Fibroblast of skin of left quadriceps (primary cell): ENCODE results near the gene NF2.

Experiments used
- DNase-seq, 2 experiments: peaks; one replicate each; pipeline ENCODE4 v3.0.0-alpha.2; 2013; ENCODE audit warnings: low read depth in 2 of 2

The NF2 gene

DNA sequence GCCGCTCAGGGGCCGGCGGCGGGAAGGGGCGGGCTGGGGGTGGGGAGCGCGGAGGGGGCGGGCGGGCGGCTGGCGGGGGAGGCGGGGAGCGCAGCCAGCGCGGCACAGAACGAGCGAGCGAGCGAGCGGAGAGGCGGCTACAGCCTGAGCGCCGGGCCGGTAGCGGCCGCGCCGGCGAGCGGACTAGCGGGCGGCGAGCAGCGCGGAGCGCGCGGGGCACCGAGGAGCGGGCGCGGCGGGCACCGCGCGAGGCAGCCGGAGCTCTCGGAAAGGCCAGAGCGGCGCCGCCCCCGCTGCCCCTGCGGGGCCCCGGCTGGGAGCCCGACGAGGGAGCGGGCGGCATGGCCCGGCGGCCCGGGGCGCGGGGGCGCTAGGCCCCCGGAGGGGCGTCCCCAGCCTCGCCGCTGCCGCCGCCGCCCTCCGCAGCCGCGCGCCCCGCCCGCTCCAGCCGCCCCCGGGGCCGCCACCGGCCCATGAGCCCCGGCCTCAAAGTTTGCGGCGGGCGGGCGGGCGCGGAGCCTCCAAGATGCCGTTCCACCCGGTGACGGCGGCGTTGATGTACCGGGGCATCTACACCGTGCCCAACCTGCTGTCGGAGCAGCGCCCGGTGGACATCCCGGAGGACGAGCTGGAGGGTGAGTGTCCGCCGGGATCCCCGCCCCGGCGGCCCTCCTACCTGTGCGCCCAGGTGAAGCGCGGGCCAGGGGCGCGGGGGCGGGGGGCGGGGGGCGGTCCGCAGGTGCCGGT lies 116.6 kb downstream of the NF2 start, which contains the start of gene CABP7:
CABP7 (plus strand) TSS at position 105 of the 747 bp plus-strand sequence; CDS start at position 527, 422 bp downstream.
- no peak for DNase-seq

DNA sequence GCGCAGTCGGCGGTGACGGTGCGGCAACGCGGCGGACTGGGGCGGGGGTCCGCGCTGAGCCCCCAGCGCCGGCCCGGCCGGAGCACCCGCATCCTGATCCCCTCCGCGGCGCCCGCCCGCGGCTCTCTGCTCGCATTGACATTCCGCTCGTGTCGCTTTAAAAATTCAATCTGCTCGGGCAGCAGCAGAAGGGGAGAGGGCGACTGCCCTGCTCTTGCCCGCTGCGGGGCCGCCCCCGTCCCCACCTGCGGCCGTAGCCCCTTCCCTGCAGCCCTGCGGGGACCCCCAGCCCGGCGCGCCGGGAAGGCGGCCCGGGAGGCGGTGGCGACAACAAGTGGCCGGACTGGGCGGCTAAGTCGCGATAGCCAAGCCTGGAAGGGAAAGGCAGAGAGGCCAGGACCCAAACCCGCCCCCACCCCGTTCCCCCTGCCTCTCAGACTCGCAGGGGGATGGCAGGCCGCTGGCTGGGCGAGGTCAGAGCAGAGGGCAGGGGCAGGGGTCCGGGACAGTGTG lies 117.4 kb downstream of the NF2 start:
- no peak for DNase-seq

DNA sequence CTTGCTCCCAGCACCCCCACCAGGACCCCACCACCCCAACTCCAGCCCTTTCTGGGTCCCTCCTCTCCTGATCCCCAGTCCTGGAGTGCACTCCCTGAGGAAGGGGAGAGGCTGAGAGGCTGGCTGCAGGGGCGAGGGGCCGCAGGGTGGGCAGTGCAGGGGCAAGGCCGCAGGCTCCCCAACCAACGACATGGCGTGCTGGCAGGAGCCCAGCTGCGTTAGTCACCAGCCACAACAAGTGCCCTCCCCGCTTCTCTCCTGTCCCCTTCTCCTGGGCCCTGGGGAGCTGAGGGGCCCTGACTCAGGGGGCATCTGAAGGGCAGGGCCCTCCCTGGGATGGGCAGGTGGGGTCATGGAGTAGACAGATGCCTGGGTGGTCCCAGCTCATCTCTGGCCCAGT lies 118.7 kb downstream of the NF2 start:
- no peak for DNase-seq

DNA sequence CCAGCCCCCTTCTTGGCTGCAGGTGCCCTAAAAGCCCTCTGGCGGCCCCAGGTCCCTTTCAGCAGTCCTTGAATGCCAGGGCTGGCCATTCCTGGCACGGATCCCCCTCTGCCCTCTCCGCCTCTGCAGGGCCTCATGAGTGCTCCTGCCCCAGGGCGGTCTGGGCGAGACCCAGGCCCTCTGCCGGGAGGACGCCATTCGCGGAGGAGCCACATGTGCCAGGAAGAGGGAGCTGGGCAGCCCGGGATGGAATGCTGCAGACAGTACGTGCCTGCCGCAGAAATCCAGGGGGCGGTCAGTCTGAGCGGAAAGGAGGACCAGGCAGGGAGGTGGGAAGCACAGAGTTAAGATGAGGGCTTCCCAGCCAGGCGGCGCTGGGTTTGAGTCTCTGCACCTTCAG lies 119.2 kb downstream of the NF2 start:
- DNase-seq = no peak

DNA sequence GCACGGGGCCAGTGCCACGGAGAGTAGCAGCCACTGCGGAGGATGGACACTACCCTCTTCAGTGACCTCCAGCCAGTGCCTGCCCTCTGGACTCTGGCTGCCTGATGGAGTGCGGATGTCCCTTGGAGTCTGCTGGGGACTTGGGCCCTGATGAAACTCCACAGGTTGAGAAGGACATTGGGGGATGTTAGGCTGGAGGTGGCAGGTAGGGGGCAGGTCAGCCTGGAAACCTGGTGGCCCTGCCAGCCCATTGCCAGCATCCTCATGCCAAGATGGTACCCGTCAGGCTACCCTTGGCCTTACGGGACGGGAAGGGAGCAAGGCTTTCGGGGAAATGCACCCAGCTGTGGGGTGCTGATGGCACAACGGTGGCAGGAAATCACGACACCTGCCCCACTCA lies 120.3 kb downstream of the NF2 start:
- no peak for DNase-seq

DNA sequence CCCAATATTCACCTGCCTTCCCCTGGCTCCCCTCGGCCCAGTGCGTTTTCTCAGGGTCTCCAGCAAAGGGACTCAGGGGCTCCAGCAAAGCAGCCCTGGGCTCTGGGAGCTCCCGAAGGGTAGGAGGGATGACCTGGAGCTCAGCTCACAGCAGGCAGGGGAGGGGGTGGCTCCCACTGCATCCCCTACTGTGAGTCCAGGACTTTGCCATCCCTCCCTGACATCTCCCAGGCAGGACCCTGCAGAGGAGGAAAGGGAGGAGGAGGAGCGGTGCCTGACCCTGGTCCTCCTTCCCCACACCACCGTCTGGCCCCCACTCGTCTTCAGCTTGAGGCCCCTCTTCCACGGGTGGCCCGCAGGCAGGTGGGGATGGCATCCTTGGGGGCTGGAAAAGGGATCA lies 121.4 kb downstream of the NF2 start:
- no peak for DNase-seq

DNA sequence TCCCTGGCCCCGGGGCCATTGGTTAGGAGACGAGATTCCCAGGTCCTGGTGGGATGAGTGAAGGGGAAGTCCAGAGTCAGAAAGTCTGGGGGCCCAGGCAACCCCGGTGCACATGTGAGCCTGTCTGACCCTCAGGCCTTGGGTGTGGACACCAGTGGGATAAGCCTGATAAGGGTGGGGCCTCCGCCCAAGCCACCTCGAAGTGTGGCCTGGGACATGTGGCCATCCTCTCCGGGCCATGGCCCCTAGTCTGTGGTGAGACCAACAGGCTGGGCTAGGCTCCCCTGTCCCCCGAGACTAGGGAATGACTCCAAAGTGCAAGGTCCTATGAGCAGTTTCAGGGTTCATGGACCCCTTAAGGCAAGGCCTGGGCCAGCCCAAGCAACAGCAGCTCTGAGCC lies 122.7 kb downstream of the NF2 start:
- DNase-seq = no peak

DNA sequence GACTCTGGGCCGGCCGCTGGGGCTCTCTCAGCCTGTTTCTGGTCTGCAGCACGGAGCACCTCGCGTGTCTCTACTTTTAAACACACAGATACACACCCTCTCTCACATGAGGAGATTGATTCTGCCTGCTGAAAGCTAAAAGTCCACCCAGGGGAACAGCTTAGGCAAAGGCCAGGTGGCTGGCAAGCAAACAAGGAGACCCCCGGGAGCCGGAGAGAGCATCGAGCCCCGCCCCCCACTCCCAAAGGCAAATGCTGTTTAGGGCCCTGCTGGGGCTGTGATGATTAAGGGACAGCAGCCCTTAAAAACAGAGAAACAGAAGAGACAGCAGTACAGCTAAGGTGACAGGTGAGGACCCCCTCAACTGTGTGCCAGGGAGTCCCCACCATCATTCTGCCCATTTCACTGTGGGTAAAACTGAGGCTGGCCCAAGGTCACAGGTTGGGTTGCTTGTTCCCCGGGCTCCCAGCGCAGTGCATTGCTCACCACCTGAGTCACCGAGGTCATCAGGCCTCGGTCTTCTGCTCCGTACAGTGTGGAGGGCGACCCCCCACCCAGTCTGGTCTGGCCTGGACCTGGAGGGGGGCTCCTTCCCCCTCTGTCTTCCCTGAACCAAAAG lies 123.2 kb downstream of the NF2 start:
- no peak for DNase-seq

DNA sequence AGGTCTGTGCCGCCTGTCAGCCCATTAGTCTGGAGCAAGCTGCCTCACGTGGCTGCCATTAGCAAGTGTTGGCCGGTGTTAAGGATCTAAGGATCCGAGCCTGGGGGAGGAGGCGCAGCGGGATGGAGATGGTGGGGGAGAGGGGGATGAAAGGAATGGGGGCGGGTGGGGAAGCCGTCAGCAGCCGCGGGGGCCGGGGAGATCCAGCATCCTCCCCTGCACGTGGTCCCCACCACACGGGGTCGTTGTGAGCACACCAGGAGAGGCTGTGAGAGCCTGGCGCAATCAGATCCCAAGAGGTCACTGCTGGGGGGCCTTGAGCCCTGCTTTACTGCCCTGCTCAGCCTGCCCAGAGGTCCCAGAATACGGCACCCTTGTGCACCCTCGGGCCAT lies 123.7 kb downstream of the NF2 start:
- peak in 1 of 2 experiments; percentile 4 for DNase-seq

DNA sequence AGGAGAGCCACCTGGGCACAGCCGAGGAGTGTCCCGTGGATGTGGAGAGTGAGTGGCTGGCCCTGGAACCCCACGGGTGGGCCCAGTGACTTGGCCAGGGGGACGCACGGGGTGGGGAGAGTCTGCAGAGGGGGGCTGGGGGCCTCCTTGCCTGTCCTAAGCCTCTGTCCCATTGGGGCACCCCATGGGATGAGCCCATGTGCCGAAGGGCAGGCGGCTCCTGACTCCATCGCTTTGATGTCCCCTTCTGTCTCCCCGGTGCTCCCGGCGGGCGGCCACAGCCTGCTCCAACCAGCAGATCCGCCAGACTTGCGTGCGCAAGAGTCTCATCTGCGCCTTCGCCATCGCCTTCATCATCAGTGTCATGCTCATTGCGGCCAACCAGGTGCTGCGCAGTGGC lies 125.7 kb downstream of the NF2 start:
- no peak for DNase-seq

DNA sequence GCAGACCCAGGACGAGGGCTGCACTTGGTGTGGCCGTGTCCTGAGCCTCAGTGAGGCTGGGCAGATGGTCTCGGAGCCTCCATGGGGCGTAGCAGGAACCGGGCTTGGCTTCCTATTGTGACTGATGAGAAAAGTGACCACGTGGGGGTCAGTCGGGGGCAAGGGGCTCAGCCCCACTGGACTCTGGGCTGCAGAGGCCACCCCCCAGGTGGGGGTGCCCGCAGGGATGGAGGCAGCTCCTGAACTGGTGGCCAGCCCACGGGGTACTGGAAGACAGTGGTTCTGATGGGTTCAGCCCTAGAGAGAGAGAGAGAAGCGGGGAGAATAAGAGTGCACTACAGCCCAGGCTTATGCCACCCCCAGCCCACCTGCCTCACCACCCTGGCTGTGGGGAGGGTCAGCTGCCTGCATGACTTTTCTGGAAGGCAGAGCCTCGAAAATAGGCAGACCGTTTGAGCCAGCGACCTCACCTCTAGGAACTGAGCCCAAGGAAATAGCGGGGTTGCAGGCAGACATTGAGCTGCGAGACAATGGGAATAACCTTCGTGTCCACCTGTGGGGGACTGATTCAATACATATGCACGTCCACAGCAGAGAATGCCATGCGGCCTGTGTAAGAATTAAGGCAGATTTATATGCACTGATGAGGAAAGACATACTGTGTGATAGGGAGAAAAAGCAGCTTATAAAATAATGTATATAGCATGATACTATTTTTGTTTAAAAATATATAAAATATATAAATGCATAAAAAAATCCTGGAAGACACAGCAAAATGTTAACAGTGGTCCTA lies 127.8 kb downstream of the NF2 start:
- DNase-seq = no peak

DNA sequence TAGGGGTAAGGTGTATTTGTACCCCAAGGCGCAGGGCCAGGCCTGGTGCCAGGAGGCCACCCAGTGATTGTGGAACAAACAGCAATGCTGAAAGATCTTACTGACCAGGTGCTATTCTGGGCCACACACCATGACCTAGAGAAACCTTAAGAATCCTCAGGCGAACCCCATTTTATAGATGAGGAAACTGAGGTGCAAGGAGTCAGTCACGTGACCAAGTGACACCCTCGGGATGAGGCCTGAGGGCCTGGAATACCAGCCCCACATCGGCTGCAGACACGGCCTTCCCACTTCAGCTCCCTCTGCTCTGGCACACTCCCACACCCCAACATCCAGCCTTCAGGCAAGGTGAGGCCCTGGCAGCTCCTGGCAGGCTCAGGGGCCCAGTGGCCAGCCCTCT lies 129.4 kb downstream of the NF2 start:
- DNase-seq = no peak

DNA sequence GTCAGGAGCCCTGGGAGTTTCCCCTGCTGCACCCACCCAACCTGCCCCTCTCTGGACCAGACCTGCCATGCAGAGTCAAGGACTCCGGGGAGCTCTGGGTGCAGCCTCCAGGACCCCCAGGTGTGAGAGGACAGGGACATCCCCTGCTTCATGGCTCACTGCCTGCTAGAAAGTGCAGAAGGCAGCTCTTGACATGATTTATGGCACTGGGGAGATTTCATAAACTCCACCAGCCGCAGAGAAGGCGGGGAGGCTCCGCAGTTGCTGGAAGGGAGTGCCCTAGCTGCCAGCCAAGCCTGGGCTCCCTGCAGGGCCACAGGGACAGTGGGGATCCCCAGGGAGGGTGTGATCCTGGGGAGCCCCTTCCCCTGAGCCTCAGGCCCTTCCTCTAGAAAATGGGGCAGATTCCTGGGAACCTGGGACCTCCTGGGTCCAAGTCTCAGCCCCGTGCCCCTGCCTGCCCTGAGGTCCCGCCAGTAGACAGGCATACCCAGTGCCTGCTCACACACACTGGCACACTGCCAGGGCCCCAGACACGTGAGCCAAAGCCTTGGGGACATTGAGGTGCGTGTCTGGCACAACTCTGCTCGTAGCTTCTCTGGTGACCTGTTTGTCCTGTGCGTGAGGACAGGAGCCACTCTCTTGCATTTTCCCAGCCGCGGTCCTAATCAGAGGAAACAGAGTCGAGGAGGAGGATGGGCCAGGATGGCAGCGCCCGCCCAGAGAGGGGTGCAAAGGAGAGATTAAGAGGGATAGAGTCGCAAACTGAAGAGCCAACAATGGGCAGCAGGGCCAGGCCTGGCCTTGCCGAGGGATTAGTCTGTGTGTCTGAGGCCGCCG lies 130.1 kb downstream of the NF2 start:
- DNase-seq = peak in 1 of 2 experiments; percentile 4

DNA sequence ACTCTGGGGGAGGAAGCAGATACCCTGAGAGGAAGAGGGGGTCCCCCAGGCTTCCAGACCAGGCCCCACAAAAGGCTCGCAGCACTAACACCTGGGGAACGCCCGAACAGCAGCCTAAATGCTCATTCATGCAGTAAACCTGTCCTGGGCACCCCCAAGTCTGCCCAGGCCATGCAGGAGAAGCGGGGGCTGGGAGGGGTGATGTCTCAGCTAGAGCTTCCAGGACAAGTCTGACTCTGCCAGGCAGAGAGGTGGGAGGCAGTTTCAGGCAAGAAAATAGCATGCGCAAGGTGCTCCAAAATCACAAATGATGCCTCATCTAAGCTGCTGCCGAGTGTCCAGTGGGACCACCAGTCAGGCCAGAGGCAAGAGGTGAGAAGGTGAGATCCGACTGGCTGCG lies 131.0 kb downstream of the NF2 start:
- DNase-seq = no peak

DNA sequence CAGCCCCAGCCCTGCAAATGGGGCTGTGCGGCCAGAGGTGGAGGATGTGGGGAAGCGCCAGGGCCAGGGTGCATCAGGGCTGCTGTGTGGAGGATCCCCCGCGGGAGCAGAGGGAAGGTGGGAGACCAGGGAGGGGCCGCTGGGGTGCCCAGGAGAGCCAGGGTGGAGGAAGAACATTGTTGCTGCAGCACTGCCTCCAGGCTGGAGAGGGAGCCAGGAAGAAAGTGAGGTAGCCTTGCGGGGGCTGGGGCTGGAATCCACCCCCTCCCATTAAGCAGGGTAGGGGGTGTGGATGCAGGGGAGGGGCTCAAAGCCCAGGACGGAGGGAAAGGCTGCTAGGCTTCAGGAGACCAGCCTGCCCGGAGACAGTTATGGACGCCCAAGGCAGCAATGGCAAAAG lies 131.4 kb downstream of the NF2 start:
- DNase-seq = no peak

DNA sequence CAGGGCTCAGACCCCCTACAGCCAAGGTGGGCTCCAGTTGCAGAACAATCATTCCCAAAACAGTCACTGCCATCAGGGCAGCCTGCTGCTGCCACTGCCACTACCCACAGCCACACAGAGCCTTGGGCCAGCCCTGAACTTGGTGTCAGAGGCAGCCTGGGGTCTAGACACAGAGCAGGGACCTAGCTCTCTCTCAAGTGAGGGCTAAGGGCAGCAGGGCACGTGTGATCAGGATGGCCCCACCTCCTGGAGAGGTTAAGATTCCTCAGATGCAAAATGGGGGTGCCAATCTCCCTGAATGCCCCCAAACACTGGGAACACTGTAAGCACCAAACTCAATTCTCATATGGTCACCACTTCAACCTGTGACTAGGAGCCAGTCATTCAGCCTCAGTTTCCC lies 132.0 kb downstream of the NF2 start:
- DNase-seq = no peak

DNA sequence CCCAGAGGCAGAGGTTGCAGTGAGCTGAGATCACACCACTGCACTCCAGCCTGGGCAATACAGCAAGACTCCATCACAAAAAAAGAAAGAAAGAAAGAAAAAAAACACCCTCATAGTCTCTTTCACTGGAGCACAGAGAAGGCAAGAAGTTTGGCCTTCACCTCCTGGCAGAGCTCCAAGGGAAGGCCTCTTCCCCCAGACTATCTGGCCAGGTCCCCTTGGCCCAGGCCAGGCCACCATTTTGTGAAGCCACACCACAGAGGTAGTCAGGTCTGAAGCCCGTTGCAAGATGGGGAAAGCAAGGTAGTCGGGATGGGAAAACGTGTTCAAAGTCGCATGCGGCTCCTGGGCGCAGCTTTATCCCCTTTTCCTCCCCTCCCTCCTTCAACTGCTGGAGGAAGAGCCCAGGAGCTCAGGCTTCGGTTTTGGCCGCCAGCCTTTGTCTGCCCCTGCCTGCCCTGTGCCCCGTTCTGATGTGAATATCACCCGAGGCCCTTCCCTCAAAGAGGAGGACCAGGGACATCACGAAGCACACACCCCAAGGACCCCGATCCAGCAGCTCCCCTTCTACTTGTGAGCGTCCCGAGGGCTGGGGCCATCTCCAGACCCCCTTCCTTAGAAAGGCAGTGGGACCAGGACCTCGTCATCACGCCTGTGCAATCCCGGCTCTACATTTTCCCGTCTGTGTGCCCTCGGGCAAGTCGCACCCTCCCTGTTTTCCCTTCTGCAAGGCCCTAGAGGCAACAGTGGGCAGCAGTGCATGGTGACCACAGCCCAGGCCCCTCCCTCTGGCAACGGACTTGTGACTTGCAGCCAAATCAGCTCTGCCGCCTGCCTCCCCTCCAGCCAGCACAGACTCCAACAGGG lies 134.1 kb downstream of the NF2 start:
- DNase-seq = no peak

DNA sequence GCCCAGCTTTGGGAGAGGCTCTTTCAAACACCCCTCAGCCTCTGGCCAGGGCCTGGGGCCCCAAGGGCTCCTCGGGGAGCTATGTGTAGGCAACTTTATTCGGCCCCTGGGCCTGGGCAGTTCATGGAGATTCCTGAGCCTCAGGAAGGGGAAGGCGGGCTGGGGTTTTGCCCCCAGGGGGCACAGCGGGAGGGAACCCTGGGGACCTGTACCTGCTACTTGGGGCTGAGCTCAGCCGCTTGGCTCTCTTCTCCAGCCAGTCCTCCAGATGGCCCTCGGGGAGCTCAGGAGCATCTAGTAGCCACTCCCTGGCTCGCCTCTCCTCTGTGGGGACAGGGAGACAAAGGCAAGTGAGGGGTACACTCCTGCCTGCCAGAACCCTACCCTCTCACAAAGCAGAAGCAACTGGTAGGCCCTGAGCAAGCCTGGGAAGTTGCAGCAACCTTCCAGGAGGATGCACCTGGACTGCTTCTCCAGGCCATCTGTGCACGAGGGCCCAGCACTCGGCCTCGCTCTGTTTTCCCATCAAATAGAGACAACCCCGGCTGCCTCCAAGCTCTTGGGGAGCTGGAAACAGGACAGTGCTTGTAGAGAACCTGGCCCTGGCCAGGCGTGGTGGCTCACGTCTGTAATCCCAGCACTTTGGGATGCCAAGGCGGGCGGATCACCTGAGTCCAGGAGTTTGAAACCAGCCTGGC lies 134.8 kb downstream of the NF2 start:
- DNase-seq = no peak

DNA sequence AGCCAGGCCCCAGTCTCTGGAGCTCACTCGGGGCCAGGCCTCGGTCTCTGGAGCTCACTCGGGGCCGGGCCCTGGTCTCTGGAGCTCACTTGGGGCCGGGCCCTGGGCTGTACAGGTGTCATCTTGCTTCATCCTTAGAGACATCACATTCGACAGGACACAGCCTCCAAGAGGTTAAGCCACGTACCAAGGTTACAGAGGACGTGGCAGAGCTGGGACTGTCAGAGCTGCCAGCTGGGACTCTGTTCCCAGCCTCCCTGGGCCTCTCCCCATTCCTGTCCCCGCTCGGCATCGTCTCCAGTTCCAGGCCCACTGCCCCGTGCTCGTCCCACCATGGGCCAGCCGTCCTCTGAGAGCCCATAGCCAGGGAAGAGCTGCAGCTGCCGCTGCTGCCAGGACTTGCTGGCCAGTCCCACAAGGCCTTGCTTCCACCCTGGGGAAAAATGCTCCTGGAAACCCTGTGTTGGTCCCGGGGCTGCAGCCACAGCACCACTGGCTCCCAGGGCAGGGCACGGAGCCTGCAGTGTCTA lies 136.0 kb downstream of the NF2 start:
- DNase-seq = no peak

DNA sequence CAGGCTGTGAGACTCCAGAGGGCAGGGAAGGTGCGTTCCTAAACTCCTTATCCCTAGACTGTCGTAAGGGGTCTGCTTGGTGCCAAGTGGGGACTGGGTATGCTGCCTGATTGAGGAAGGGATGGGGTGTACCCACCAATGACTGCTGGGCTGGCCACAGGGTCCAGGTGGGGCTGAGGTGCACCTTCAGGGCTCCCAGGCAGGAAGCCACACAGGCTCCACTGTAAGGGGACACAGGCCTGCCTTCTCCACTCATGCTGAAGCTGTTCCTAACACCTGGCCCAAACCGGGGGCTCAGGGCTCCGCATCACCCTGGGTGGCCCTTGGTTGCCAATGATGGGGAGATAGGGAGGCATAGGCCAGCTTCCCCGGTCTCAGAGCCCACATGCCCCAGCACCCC lies 136.8 kb downstream of the NF2 start:
- DNase-seq = no peak
